Measurements from ENCODE around the gene RET.

The RET gene

GRCh38 chr10:43160046-43160920 lies 83.4 kb downstream of the RET start:
- no peak for DNase-seq (ENCODE audit: insufficient read length, low spot score)
- FAIRE-seq: no peak
- no peak for TF ChIP-seq CTCF (IDR thresholded peaks at IDR 0.05; ENCODE audit: insufficient read depth, missing control alignments)

GRCh38 chr10:43160921-43161255 lies 84.0 kb downstream of the RET start:
- no peak for TF ChIP-seq CTCF (IDR thresholded peaks at IDR 0.05; ENCODE audit: insufficient read depth, missing control alignments)
- DNase-seq (ENCODE audit: insufficient read length, low spot score) (no peak), FAIRE-seq (no peak)

GRCh38 chr10:43162604-43163003 lies 85.7 kb downstream of the RET start:
- FAIRE-seq (no peak), DNase-seq (ENCODE audit: insufficient read length, low spot score) (no peak)
- TF ChIP-seq CTCF (IDR thresholded peaks at IDR 0.05; ENCODE audit: insufficient read depth, missing control alignments): no peak

- FAIRE-seq: no peak
- no peak for DNase-seq (ENCODE audit: insufficient read length, low spot score)
- TF ChIP-seq CTCF (IDR thresholded peaks at IDR 0.05; ENCODE audit: insufficient read depth, missing control alignments): no peak
Measured at GRCh38 chr10:43166207-43166879, 89.5 kb downstream of the RET start.

- DNase-seq (ENCODE audit: insufficient read length, low spot score) (no peak), FAIRE-seq (no peak)
- no peak for TF ChIP-seq CTCF (IDR thresholded peaks at IDR 0.05; ENCODE audit: insufficient read depth, missing control alignments)
Measured at GRCh38 chr10:43166880-43167497, 90.1 kb downstream of the RET start.

- DNase-seq (ENCODE audit: insufficient read length, low spot score): no peak
- TF ChIP-seq CTCF (IDR thresholded peaks at IDR 0.05; ENCODE audit: insufficient read depth, missing control alignments): no peak
- FAIRE-seq: no peak
Measured at GRCh38 chr10:43167498-43167889, 90.6 kb downstream of the RET start.
